Transverse colon (tissue), 4 donors: ENCODE data around the gene RBP5. TPM values are rescaled to one million over a fixed set of nuclear protein-coding genes. Genes with fewer than 3 reads are reported as not detected.

ENCODE experiments used
- DNase-seq: peaks from one replicate; pipeline ENCODE4 v3.0.0-alpha.2; 2019
- H3K27ac ChIP-seq, 4 donors: fragments of 200-600 bp; sonication (generic); 2 replicates each; pipeline ENCODE4 v1.5.1; 2016 to 2018; ENCODE audit warnings: inconsistent platforms in 4 of 4
- H3K27me3 ChIP-seq: fragments of 200-600 bp; sonication (generic); 2 replicates; pipeline ENCODE4 v1.5.1; 2017; ENCODE audit warnings: inconsistent platforms
- H3K36me3 ChIP-seq, 4 donors: fragments of 200-600 bp; sonication (generic); 2 replicates each; pipeline ENCODE4 v1.5.1; 2017 to 2019; ENCODE audit warnings: inconsistent platforms in 4 of 4
- H3K4me1 ChIP-seq, 4 donors: fragments of 200-600 bp; sonication (generic); 2 replicates each; pipeline ENCODE4 v1.5.1; 2017 to 2020; ENCODE audit warnings: inconsistent platforms in 4 of 4
- H3K4me3 ChIP-seq, 4 donors: fragments of 200-600 bp; sonication (generic); 1 replicate in 1 of 4; 2 replicates in 3 of 4; pipeline versions ENCODE4 v1.5.1 to v1.6.1; 2017 to 2019; ENCODE audit warnings: inconsistent platforms in 4 of 4
- H3K9me3 ChIP-seq, 2 donors: fragments of 200-600 bp; sonication (generic); 2 replicates each; pipeline ENCODE4 v1.5.1; 2017 to 2019; ENCODE audit warnings: inconsistent platforms in 2 of 2
- CTCF ChIP-seq, 5 experiments: fragments of 200-600 bp in 3 of 5; fragments of 450-650 bp in 2 of 5; sonication (generic) in 3 of 5; IDR thresholded peaks; 1 replicate in 2 of 5; 2 replicates in 3 of 5; pipeline ENCODE4 v1.5.1; 2016 to 2017; ENCODE audit warnings: antibody characterized with exemption in 5 of 5, inconsistent platforms in 3 of 5, mild to moderate bottlenecking in 2 of 5, moderate library complexity in 1 of 5
- EP300 ChIP-seq: sonication (generic); formaldehyde crosslinking; IDR thresholded peaks from one replicate; pipeline ENCODE4 v1.6.1; 2017; ENCODE audit warnings: antibody characterized with exemption, low read depth
- POLR2A ChIP-seq: fragments of 450-650 bp; IDR thresholded peaks from one replicate; pipeline ENCODE4 v1.6.1; 2016; ENCODE audit warnings: antibody characterized with exemption, mild to moderate bottlenecking, moderate library complexity
- POLR2AphosphoS5 ChIP-seq, 3 donors: sonication (generic); formaldehyde crosslinking; IDR thresholded peaks; one replicate each; pipeline ENCODE4 v1.6.1; 2016; ENCODE audit warnings: antibody characterized with exemption in 3 of 3
- WGBS, 2 donors: methylation state at CpG; one replicate each; pipeline ENCODE4 v1.1.5; 2018; ENCODE audit warnings: low coverage in 1 of 2; 5-methylcytosine and 5-hydroxymethylcytosine counted together
- in situ Hi-C, 4 donors: fragments of 200-750 bp; cut with MboI; loops; one replicate each; pipeline versions ENCODE4 v1.15.0 to v1.15.1; 2017; ENCODE audit warnings: low sequenced_read_pairs in 3 of 4, low pct_ligation_motif_present in 1 of 4, low pct_unique_long_range_greater_than_20kb in 1 of 4
- intact Hi-C: fragments of 100-400 bp; cut with DNase I; formaldehyde crosslinking; loops from one replicate; pipeline ENCODE4 v1.15.1; 2023; ENCODE audit warnings: low total_unique reads
- total RNA-seq, 4 donors: library from RNA; depleted of rRNA; stranded (reverse); fragments of >200 nt; gene quantifications; one replicate each; pipeline ENCODE4 v1.1.0, GENCODE V29; 2016

RBP5 gene
- total RNA-seq, 4 donors from 2014 or later, result 0.55 to 3.0 TPM; not detected in 2

DNA sequence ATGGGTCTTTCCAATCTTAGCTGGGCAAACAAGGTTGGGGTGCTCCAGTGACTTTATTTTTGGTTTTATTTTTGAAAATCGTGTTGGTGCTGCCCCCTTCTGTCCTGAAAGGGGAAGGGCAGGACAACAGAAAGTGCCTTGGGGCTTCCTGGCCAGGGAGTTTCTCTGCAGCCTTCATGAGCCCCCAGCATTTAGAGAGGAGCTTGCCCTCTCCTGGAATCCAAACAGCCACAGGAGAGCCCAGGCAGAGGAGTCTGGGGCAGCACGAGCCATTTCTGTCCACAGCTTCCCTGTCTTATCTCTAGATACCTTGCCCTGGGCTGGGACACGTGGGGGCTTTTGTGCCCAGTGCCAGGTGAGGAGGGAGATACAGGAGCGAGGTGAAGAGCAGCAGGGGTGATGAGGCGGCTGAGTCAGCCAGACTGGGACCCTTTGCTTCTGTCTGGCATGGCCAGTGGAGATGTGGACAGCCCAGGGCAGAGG, 15.3 kb downstream of the RBP5 start:
- in situ Hi-C loops (loop anchor here in 3 of 4 donors (25.0 kb wide), 2 partner anchors 176 to 201 kb away; partner anchors contain the start of genes ATN1 (in 2 of the 3), C12orf57 (in 2 of the 3), RNU7-1 (in 2 of the 3) and ENO2 (in 1 of the 3)), intact Hi-C loops (no loop called here)
- H3K4me1 ChIP-seq, result peaks cover 4 to 14% (median 5%) of the 10 kb centered on the region in 4 donors
- no peaks in the 10 kb centered on the region for H3K36me3 ChIP-seq
- WGBS, 2 donors, result 48% methylated on average over 5 of the region's 5 CpGs; no CpG with 5 or more reads in 1 of the 2 donors
- DNase-seq, result peak; percentile 28
- no peak overlapping the region for H3K27ac ChIP-seq
- TF ChIP-seq CTCF (IDR thresholded peaks at IDR 0.05) (peak; percentile 80 to 92 (median 87)), EP300 (no peak), POLR2AphosphoS5 (IDR thresholded peaks at IDR 0.05) (no peak)
- H3K4me3 ChIP-seq, result no peak overlapping the region
- no peaks in the 10 kb centered on the region for H3K27me3 ChIP-seq
- H3K9me3 ChIP-seq, result no peaks in the 10 kb centered on the region

GRCh38 chr12:7112041-7112440, 16.6 kb downstream of the RBP5 start:
- no peak for TF ChIP-seq POLR2AphosphoS5 (IDR thresholded peaks at IDR 0.05)
- no peak for TF ChIP-seq EP300
- H3K36me3 ChIP-seq, result no peaks in the 10 kb centered on the region
- no peak for DNase-seq
- 70 to 88% methylated on average over 4 of the region's 4 CpGs for WGBS, 2 donors
- no peak overlapping the region for H3K4me3 ChIP-seq
- H3K27ac ChIP-seq, result no peak overlapping the region
- H3K4me1 ChIP-seq, result peaks cover 10 to 25% (median 15%) of the 10 kb centered on the region in 4 donors
- no peaks in the 10 kb centered on the region for H3K9me3 ChIP-seq
- in situ Hi-C loops (loop anchor here in 3 of 4 donors (25.0 kb wide), 2 partner anchors 175 to 200 kb away; partner anchors contain the start of genes ATN1 (in 2 of the 3), C12orf57 (in 2 of the 3), RNU7-1 (in 2 of the 3) and ENO2 (in 1 of the 3)), intact Hi-C loops (no loop called here)
- no peaks in the 10 kb centered on the region for H3K27me3 ChIP-seq

DNA sequence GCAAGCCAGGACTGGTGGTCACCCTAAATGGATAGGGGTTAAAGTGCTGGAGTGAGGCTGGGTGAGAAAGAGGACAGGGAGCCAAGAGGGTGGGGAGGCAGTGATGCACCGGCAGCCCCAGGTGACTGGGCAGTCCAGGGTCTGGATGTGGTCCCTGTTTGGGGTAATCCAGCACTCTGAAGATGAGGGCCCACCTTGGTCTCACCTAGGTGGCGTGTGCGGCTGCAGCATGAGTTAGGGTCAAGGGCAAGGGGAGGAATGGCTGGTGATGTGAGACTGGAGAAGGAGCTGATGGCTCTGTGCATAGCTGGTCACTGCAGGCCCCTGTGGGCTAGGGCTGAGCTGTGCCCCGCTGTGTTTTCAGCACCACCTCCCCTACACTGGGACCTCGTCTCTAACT, 18.0 kb downstream of the RBP5 start:
- DNase-seq, result no peak
- WGBS, 2 donors, result 97% methylated on average over 5 of the region's 5 CpGs; no CpG with 5 or more reads in 1 of the 2 donors
- intact Hi-C loops, result no loop called here
- Histone ChIP-seq H3K27me3 (no peaks in the 10 kb centered on the region), H3K4me3 (no peak overlapping the region), H3K4me1 (peaks cover 12 to 29% (median 17%) of the 10 kb centered on the region in 4 donors), H3K9me3 (peaks cover 0 to 7% of the 10 kb centered on the region in 2 donors), H3K27ac (no peak overlapping the region), H3K36me3 (no peaks in the 10 kb centered on the region)
- TF ChIP-seq EP300 (no peak), POLR2A (no peak), POLR2AphosphoS5 (IDR thresholded peaks at IDR 0.05) (no peak), CTCF (IDR thresholded peaks at IDR 0.05) (no peak)
- in situ Hi-C loops, result loop anchor here in 3 of 4 donors (25.0 kb wide), 2 partner anchors 173 to 198 kb away; partner anchors contain the start of genes ATN1 (in 2 of the 3), C12orf57 (in 2 of the 3), RNU7-1 (in 2 of the 3) and ENO2 (in 1 of the 3)

GRCh38 chr12:7109572-7109920, 19.1 kb downstream of the RBP5 start:
- peaks cover 0 to 7% of the 10 kb centered on the region in 2 donors for H3K9me3 ChIP-seq
- in situ Hi-C loops (loop anchor here (10.0 to 25.0 kb wide), 3 partner anchors 165 to 197 kb away; partner anchors contain the start of genes C12orf57 (in 3 of the 4), RNU7-1 (in 3 of the 4), ATN1 (in 2 of the 4) and ENO2 (in 1 of the 4)), intact Hi-C loops (loop anchor here (2.0 to 10.0 kb wide), 3 partner anchors 49 to 243 kb away; partner anchors contain the start of genes C1S and TPI1)
- peak overlapping the region; percentile 92 to 95 (median 93) for H3K27ac ChIP-seq
- no peaks in the 10 kb centered on the region for H3K36me3 ChIP-seq
- H3K27me3 ChIP-seq, result no peaks in the 10 kb centered on the region
- TF ChIP-seq POLR2A (no peak), CTCF (IDR thresholded peaks at IDR 0.05) (no peak), POLR2AphosphoS5 (IDR thresholded peaks at IDR 0.05) (no peak), EP300 (no peak)
- peak overlapping the region in 2 of 4 donors; percentile 54 to 69 for H3K4me3 ChIP-seq
- peaks cover 12 to 29% (median 17%) of the 10 kb centered on the region in 4 donors for H3K4me1 ChIP-seq
- no peak for DNase-seq
- 65% methylated on average over 5 of the region's 5 CpGs; no CpG with 5 or more reads in 1 of the 2 donors for WGBS, 2 donors
